Breast epithelium (tissue), 3 donors: Measurements from ENCODE around the gene MCM3AP.

Experiments used
- POLR2A ChIP-seq: fragments of 450-650 bp; IDR thresholded peaks from one replicate; pipeline ENCODE4 v1.6.1; 2016; ENCODE audit warnings: antibody characterized with exemption, mild to moderate bottlenecking, moderate library complexity
- POLR2AphosphoS5 ChIP-seq, 3 donors: sonication (generic); formaldehyde crosslinking; IDR thresholded peaks; one replicate each; pipeline ENCODE4 v1.6.1; 2017; ENCODE audit warnings: antibody characterized with exemption in 3 of 3
- TF ChIP-seq, protein P1 (sequence below), 3 donors: fragments of 450-650 bp; IDR thresholded peaks; one replicate each; pipeline ENCODE4 v1.5.1; 2016 to 2017; ENCODE audit warnings: antibody characterized with exemption in 3 of 3, mild to moderate bottlenecking in 3 of 3, moderate library complexity in 3 of 3

DNA sequence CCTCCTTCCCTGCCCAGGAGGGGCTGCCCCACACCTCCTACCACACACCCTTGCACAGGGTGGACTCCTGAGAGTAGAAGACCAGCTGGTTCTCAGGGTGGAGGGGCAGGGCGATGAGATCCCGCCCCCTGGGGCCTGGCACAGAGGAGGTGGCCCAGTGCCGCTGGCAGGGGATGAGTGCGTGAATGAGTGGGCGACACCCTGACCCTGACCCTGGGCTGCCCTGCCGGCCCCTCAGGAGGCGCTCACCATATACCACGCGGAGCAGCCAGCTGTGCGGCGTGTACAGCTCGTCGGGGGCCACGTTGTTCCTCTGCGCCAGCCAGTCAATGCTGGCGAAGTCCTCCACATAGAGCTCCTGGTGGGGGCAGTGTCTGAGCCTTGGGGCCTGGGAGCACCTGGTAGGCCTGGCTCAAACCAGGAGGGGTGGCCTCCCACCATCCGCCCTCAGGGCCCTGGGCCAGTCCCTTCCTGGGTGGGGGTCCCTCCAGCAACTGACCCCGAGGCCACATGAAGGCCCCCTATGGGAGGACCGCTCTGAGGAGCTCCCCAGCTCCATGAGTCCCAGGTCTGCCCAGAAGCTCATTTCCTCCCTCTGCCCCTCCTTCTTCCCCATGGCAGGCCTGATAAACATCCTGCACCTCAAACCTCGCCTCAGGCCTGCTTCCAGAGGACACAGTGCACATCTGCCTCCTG is 69.8 kb downstream of the MCM3AP start:
- TF ChIP-seq POLR2AphosphoS5 (IDR thresholded peaks at IDR 0.05) (no peak), POLR2A (no peak)
- TF ChIP-seq, protein P1, sequence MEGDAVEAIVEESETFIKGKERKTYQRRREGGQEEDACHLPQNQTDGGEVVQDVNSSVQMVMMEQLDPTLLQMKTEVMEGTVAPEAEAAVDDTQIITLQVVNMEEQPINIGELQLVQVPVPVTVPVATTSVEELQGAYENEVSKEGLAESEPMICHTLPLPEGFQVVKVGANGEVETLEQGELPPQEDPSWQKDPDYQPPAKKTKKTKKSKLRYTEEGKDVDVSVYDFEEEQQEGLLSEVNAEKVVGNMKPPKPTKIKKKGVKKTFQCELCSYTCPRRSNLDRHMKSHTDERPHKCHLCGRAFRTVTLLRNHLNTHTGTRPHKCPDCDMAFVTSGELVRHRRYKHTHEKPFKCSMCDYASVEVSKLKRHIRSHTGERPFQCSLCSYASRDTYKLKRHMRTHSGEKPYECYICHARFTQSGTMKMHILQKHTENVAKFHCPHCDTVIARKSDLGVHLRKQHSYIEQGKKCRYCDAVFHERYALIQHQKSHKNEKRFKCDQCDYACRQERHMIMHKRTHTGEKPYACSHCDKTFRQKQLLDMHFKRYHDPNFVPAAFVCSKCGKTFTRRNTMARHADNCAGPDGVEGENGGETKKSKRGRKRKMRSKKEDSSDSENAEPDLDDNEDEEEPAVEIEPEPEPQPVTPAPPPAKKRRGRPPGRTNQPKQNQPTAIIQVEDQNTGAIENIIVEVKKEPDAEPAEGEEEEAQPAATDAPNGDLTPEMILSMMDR (IDR thresholded peaks at IDR 0.05), result no peak
